ENCODE measurements around the gene GSTO1. TPM values are rescaled to one million over a fixed set of nuclear protein-coding genes. Genes with fewer than 3 reads are reported as not detected.
A peak's percentile ranks its signal among the peaks of the same experiment; 100 is the strongest.

GSTO1 gene
- total RNA-seq, 5 donors from 2014 or later (not counting 1 experiment from before 2014, with no cell fraction given): 19.9 to 61.5 (median 46.2) TPM

DNA sequence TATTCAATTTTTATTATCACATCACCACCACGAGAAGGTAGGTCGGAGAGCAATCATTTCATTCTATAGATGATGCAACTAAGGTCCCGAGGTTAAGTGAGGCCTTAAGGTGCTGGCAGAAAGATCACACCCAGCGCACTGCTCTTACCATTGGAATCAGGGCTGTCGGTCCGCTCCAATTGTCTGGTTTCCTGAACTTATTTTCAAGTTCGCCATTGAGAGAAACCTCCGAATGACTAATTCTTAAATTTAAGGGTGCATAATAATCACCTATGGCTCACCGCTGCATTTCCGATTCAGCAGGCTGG, 13.7 kb downstream of the GSTO1 start:
- DNase-seq (no peak), ATAC-seq (replicated peaks in 1 of 4) (no peak)
- ChIA-PET CTCF (interaction anchor here in 1 of 2 donors (0.8 to 1.0 kb wide), 3 partner anchors 11 to 36 kb away, joined by 3 to 4 read pairs (median 4); partner anchors contain the start of gene CFAP43), POLR2A (interaction anchor here (1.0 kb wide), 2 partner anchors 14 kb away, joined by 5 read pairs; partner anchors contain the start of gene GSTO1 (in 2 of the 2))
- Mint-ChIP-seq H3K27me3 (no peaks in the 10 kb centered on the region), H3K4me3 (peak overlapping the region; percentile 84 to 92 (median 88)), H3K4me1 (peaks cover 43 to 56% (median 54%) of the 10 kb centered on the region in 3 donors), H3K36me3 (peaks cover 28% of the 10 kb centered on the region), H3K27ac (peak overlapping the region; percentile 89 to 98), H3K9me3 (no peaks in the 10 kb centered on the region)
- Histone ChIP-seq H3K27me3 (replicated peaks in 1 of 2; ENCODE audit: control insufficient read depth in 2 of 2, extremely low read depth in 1 of 2, insufficient read depth in 2 of 2, low read length in 1 of 2) (no peaks in the 10 kb centered on the region), H3K4me1 (ENCODE audit: control insufficient read depth in 1 of 2, extremely low read depth in 1 of 2, insufficient read depth in 2 of 2, low read length in 2 of 2) (peaks cover 14 to 21% of the 10 kb centered on the region in 2 experiments), H3K36me3 (ENCODE audit: control insufficient read depth in 2 of 2, extremely low read depth in 1 of 2, insufficient read depth in 1 of 2, low read length in 1 of 2) (peaks cover 0 to 18% of the 10 kb centered on the region in 2 donors), H3K4me3 (ENCODE audit: control insufficient read depth in 1 of 2, extremely low read depth in 1 of 2, low read length in 1 of 2) (peak overlapping the region; percentile 84 to 96), H3K9me3 (no peaks in the 10 kb centered on the region), H3K27ac (ENCODE audit: low read length) (peak overlapping the region; percentile 92)
- WGBS (ENCODE audit: insufficient coverage): 16% methylated on average over 4 of the region's 10 CpGs

- Histone ChIP-seq H3K36me3 (ENCODE audit: control insufficient read depth in 2 of 2, extremely low read depth in 1 of 2, insufficient read depth in 1 of 2, low read length in 1 of 2) (peaks cover 0 to 16% of the 10 kb centered on the region in 2 donors), H3K27ac (ENCODE audit: low read length) (peak within 1 kb of the TSS; percentile 92), H3K4me1 (ENCODE audit: control insufficient read depth in 1 of 2, extremely low read depth in 1 of 2, insufficient read depth in 2 of 2, low read length in 2 of 2) (peaks cover 14 to 21% of the 10 kb centered on the region in 2 experiments), H3K27me3 (replicated peaks in 1 of 2; ENCODE audit: control insufficient read depth in 2 of 2, extremely low read depth in 1 of 2, insufficient read depth in 2 of 2, low read length in 1 of 2) (no peaks in the 10 kb centered on the region), H3K4me3 (ENCODE audit: control insufficient read depth in 1 of 2, extremely low read depth in 1 of 2, low read length in 1 of 2) (peak within 1 kb of the TSS; percentile 84 to 96), H3K9me3 (no peaks in the 10 kb centered on the region)
- DNase-seq (peak; percentile 87 to 100 (median 99)), ATAC-seq (replicated peaks in 1 of 4) (peak; percentile 95 to 98 (median 98))
- Mint-ChIP-seq H3K36me3 (peaks cover 25% of the 10 kb centered on the region), H3K9me3 (no peaks in the 10 kb centered on the region), H3K4me1 (peaks cover 37 to 50% (median 48%) of the 10 kb centered on the region in 3 donors), H3K27me3 (no peaks in the 10 kb centered on the region), H3K27ac (peak within 1 kb of the TSS; percentile 89 to 98), H3K4me3 (peak within 1 kb of the TSS; percentile 84 to 92 (median 88))
- under 1% methylated on average over 47 of the region's 59 CpGs for WGBS (ENCODE audit: insufficient coverage)
- ChIA-PET POLR2A (interaction anchor here (0.6 to 1.0 kb wide), 4 partner anchors 11 to 42 kb away, joined by 3 to 5 read pairs (median 5); partner anchors contain the start of gene GSTO1 (in 2 of the 2)), CTCF (interaction anchor here (0.6 to 1.4 kb wide), 6 partner anchors 10 to 83 kb away, joined by 3 to 15 read pairs (median 4); partner anchors contain the start of gene CFAP43 (in 1 of the 2))
Observed at GRCh38 chr10:104268713-104269645, 14.3 kb downstream of the GSTO1 start, which contains the start of gene GSTO2. TSS of gene GSTO2 (plus strand) at chr10:104269184. CDS start at chr10:104274916, 5,732 bp downstream.

- WGBS (ENCODE audit: insufficient coverage): no CpG with 5 or more reads among the region's 1 CpG
Observed at GRCh38 chr10:104273286-104273685, 18.6 kb downstream of the GSTO1 start.

GRCh38 chr10:104273899-104274575, 19.3 kb downstream of the GSTO1 start:
- Histone ChIP-seq H3K4me3 (ENCODE audit: control insufficient read depth in 1 of 2, extremely low read depth in 1 of 2, low read length in 1 of 2) (no peak overlapping the region), H3K27ac (ENCODE audit: low read length) (no peak overlapping the region), H3K4me1 (ENCODE audit: control insufficient read depth in 1 of 2, extremely low read depth in 1 of 2, insufficient read depth in 2 of 2, low read length in 2 of 2) (peaks cover 4 to 11% of the 10 kb centered on the region in 2 experiments), H3K27me3 (replicated peaks in 1 of 2; ENCODE audit: control insufficient read depth in 2 of 2, extremely low read depth in 1 of 2, insufficient read depth in 2 of 2, low read length in 1 of 2) (peaks cover 0 to 17% of the 10 kb centered on the region in 2 experiments), H3K36me3 (ENCODE audit: control insufficient read depth in 2 of 2, extremely low read depth in 1 of 2, insufficient read depth in 1 of 2, low read length in 1 of 2) (no peaks in the 10 kb centered on the region), H3K9me3 (no peaks in the 10 kb centered on the region)
- Mint-ChIP-seq H3K9me3 (no peaks in the 10 kb centered on the region), H3K36me3 (no peaks in the 10 kb centered on the region), H3K4me1 (peaks cover 4 to 9% (median 8%) of the 10 kb centered on the region in 3 donors), H3K27me3 (peaks cover 5 to 11% of the 10 kb centered on the region in 2 donors), H3K4me3 (peak overlapping the region in 1 of 3 donors; percentile 37), H3K27ac (no peak overlapping the region)
- WGBS (ENCODE audit: insufficient coverage): 84% methylated on average over 4 of the region's 4 CpGs
- ChIA-PET CTCF (interaction anchor here (0.6 to 3.8 kb wide), 36 partner anchors 8 to 1699 kb away, joined by 3 to 55 read pairs (median 4); partner anchors contain the start of genes GSTO1 (in 2 of the 2), ITPRIP (in 2 of the 2) and CFAP58 (in 1 of the 2)), POLR2A (interaction anchor here (0.6 to 1.4 kb wide), 4 partner anchors 12 to 560 kb away, joined by 3 to 4 read pairs (median 3); no protein-coding TSS in a partner anchor)
- DNase-seq: no peak
- ATAC-seq (replicated peaks in 1 of 4): no peak

More at GRCh38 chr10:104273286-104273685, 18.6 kb downstream of the GSTO1 start:
- Histone ChIP-seq H3K9me3 (no peaks in the 10 kb centered on the region), H3K27ac (ENCODE audit: low read length) (no peak overlapping the region), H3K4me1 (ENCODE audit: control insufficient read depth in 1 of 2, extremely low read depth in 1 of 2, insufficient read depth in 2 of 2, low read length in 2 of 2) (peaks cover 5 to 13% of the 10 kb centered on the region in 2 experiments), H3K36me3 (ENCODE audit: control insufficient read depth in 2 of 2, extremely low read depth in 1 of 2, insufficient read depth in 1 of 2, low read length in 1 of 2) (no peaks in the 10 kb centered on the region), H3K4me3 (ENCODE audit: control insufficient read depth in 1 of 2, extremely low read depth in 1 of 2, low read length in 1 of 2) (no peak overlapping the region), H3K27me3 (replicated peaks in 1 of 2; ENCODE audit: control insufficient read depth in 2 of 2, extremely low read depth in 1 of 2, insufficient read depth in 2 of 2, low read length in 1 of 2) (peaks cover 0 to 16% of the 10 kb centered on the region in 2 experiments)
- no peak for ATAC-seq (replicated peaks in 1 of 4)
- Mint-ChIP-seq H3K27ac (no peak overlapping the region), H3K36me3 (peaks cover 1% of the 10 kb centered on the region), H3K9me3 (no peaks in the 10 kb centered on the region), H3K27me3 (peaks cover 0 to 11% of the 10 kb centered on the region in 2 donors), H3K4me1 (peaks cover 8 to 12% (median 11%) of the 10 kb centered on the region in 3 donors), H3K4me3 (no peak overlapping the region)
- ChIA-PET CTCF (interaction anchor here (0.6 to 3.8 kb wide), 17 partner anchors 13 to 560 kb away, joined by 3 to 55 read pairs (median 4); partner anchors contain the start of genes GSTO1 (in 2 of the 2), CFAP58 (in 1 of the 2) and ITPRIP (in 1 of the 2)), POLR2A (interaction anchor here in 1 of 2 donors (0.9 to 1.1 kb wide), 2 partner anchors 11 to 66 kb away, joined by 3 to 8 read pairs; partner anchors contain the start of gene ITPRIP)
- DNase-seq: no peak

- POLR2A ChIA-PET: interaction anchor here in 1 of 2 donors (0.6 to 1.4 kb wide), 2 partner anchors 21 to 54 kb away, joined by 3 to 4 read pairs; no protein-coding TSS in a partner anchor
- no peak overlapping the region for H3K27ac Mint-ChIP-seq
- H3K9me3 ChIP-seq: no peaks in the 10 kb centered on the region
Observed at GRCh38 chr10:104274762-104275721, 20.4 kb downstream of the GSTO1 start.

More at GRCh38 chr10:104274762-104275721, 20.4 kb downstream of the GSTO1 start:
- Mint-ChIP-seq H3K27me3 (peaks cover 5 to 11% of the 10 kb centered on the region in 2 donors), H3K9me3 (no peaks in the 10 kb centered on the region), H3K4me3 (peak overlapping the region in 1 of 3 donors; percentile 37), H3K4me1 (peaks cover 4% of the 10 kb centered on the region in 3 donors), H3K36me3 (no peaks in the 10 kb centered on the region)
- 24% methylated on average over 35 of the region's 42 CpGs for WGBS (ENCODE audit: insufficient coverage)
- ATAC-seq (replicated peaks in 1 of 4) (peak; percentile 77 to 90 (median 85)), DNase-seq (peak in 25 of 35 experiments; percentile 14 to 67 (median 32))
- H3K27me3 ChIP-seq (replicated peaks in 1 of 2; ENCODE audit: control insufficient read depth in 2 of 2, extremely low read depth in 1 of 2, insufficient read depth in 2 of 2, low read length in 1 of 2): peaks cover 0 to 22% of the 10 kb centered on the region in 2 experiments
- H3K4me3 ChIP-seq (ENCODE audit: control insufficient read depth in 1 of 2, extremely low read depth in 1 of 2, low read length in 1 of 2): peak overlapping the region in 1 of 2 donors; percentile 9
- H3K36me3 ChIP-seq (ENCODE audit: control insufficient read depth in 2 of 2, extremely low read depth in 1 of 2, insufficient read depth in 1 of 2, low read length in 1 of 2): no peaks in the 10 kb centered on the region
- CTCF ChIA-PET: interaction anchor here (0.6 to 3.8 kb wide), 30 partner anchors 8 to 1700 kb away, joined by 3 to 55 read pairs (median 5); partner anchors contain the start of genes GSTO1 (in 2 of the 2), ITPRIP (in 2 of the 2) and CFAP58 (in 1 of the 2)
- H3K4me1 ChIP-seq (ENCODE audit: control insufficient read depth in 1 of 2, extremely low read depth in 1 of 2, insufficient read depth in 2 of 2, low read length in 2 of 2): peaks cover 0 to 9% of the 10 kb centered on the region in 2 experiments
- H3K27ac ChIP-seq (ENCODE audit: low read length): no peak overlapping the region

All from T-cell (primary cell).